TTC549 (cell line): ENCODE data around the gene MGAT4A.
"Not testable (repeated sequence)": the region's sequence is repeated elsewhere in the genome, so short reads cannot be mapped to it uniquely, and the experiment has no call there.

Experiments
- FAIRE-seq: peaks from 2 replicates; lab custom pipeline; 2012; peaks lifted over from hg19 to GRCh38; lab: Jason Lieb, UNC

Gene MGAT4A

GRCh38 chr2:98601532-98602132 lies 129.3 kb downstream of the MGAT4A start:
- no peak for FAIRE-seq

- no peak for FAIRE-seq
These were observed 132.0 kb downstream of the MGAT4A start for GRCh38 chr2:98598781-98599428.

- not testable (repeated sequence) for FAIRE-seq
These were observed 136.3 kb downstream of the MGAT4A start for GRCh38 chr2:98594665-98595064.

- no peak for FAIRE-seq
These were observed 138.4 kb downstream of the MGAT4A start for GRCh38 chr2:98592565-98592964.

GRCh38 chr2:98589489-98589888 lies 141.4 kb downstream of the MGAT4A start:
- no peak for FAIRE-seq

- no peak for FAIRE-seq
These were observed 142.0 kb downstream of the MGAT4A start for GRCh38 chr2:98588880-98589431.

- FAIRE-seq = no peak
These were observed 144.3 kb downstream of the MGAT4A start for GRCh38 chr2:98586551-98587140.

- FAIRE-seq = no peak
These were observed 145.5 kb downstream of the MGAT4A start for GRCh38 chr2:98585386-98585785.

GRCh38 chr2:98583816-98584618 lies 146.9 kb downstream of the MGAT4A start:
- no peak for FAIRE-seq

GRCh38 chr2:98583276-98583675 lies 147.7 kb downstream of the MGAT4A start:
- FAIRE-seq = no peak

- no peak for FAIRE-seq
These were observed 148.4 kb downstream of the MGAT4A start for GRCh38 chr2:98582523-98582922.

GRCh38 chr2:98580656-98581284 lies 150.2 kb downstream of the MGAT4A start:
- FAIRE-seq = no peak

GRCh38 chr2:98579926-98580325 lies 151.0 kb downstream of the MGAT4A start:
- no peak for FAIRE-seq

GRCh38 chr2:98578231-98578630 lies 152.7 kb downstream of the MGAT4A start:
- no peak for FAIRE-seq

- FAIRE-seq = no peak
These were observed 153.6 kb downstream of the MGAT4A start for GRCh38 chr2:98577313-98577712.

GRCh38 chr2:98576666-98577312 lies 154.1 kb downstream of the MGAT4A start:
- no peak for FAIRE-seq

GRCh38 chr2:98573426-98573825 lies 157.5 kb downstream of the MGAT4A start:
- FAIRE-seq = no peak

- FAIRE-seq = no peak
These were observed 158.3 kb downstream of the MGAT4A start for GRCh38 chr2:98572676-98573075.

- no peak for FAIRE-seq
These were observed 158.7 kb downstream of the MGAT4A start for GRCh38 chr2:98572211-98572610.

GRCh38 chr2:98571796-98572195 lies 159.1 kb downstream of the MGAT4A start:
- no peak for FAIRE-seq

GRCh38 chr2:98571121-98571701 lies 159.7 kb downstream of the MGAT4A start:
- FAIRE-seq = no peak
